Subcutaneous adipose tissue (tissue), 4 donors: Measurements from ENCODE around the gene TGM1. TPM values are rescaled to one million over a fixed set of nuclear protein-coding genes. Genes with fewer than 3 reads are reported as not detected.

Experiments used
- CTCF ChIP-seq: fragments of 450-650 bp; IDR thresholded peaks from one replicate; pipeline ENCODE4 v1.5.1; 2016; ENCODE audit warnings: low read depth, mild to moderate bottlenecking, control low read depth, antibody characterized with exemption, moderate library complexity
- small RNA-seq: library from RNA; depleted of rRNA; stranded (forward); fragments of <200 nt; gene quantifications from one replicate; pipeline ENCODE3, GENCODE V24; 2016
- total RNA-seq, 4 donors: library from RNA; depleted of rRNA; stranded (reverse); fragments of >200 nt; gene quantifications; one replicate each; pipeline ENCODE4 v1.1.0, GENCODE V29; 2016

Gene TGM1
- total RNA-seq, 4 donors from 2014 or later: 0.49 to 1.3 (median 0.85) TPM; not detected in 1

DNA sequence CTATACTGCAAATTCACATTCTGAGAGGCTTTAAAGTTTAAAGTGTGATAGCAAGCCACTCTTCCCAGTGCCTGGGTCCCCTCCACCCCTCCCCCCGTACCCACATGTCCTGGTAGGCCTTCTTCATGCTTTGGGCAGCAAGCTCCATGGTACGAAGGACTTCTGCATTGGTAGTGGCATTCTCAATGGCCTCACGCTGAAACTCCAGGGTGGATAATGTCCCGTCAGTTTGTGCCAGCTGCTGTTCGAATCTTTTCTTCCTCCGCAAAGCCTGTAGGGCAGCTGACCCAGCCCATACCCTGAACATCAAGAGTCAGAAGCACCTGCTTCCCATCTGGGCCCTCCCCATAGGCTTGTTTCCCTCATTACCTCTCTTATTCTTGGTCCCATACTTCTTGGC is 51.7 kb downstream of the TGM1 start:
- TF ChIP-seq CTCF: no peak

- no peak for TF ChIP-seq CTCF
Observed at GRCh38 chr14:24207625-24208024, 55.4 kb downstream of the TGM1 start.

GRCh38 chr14:24207104-24207551 is 55.8 kb downstream of the TGM1 start:
- no peak for TF ChIP-seq CTCF

DNA sequence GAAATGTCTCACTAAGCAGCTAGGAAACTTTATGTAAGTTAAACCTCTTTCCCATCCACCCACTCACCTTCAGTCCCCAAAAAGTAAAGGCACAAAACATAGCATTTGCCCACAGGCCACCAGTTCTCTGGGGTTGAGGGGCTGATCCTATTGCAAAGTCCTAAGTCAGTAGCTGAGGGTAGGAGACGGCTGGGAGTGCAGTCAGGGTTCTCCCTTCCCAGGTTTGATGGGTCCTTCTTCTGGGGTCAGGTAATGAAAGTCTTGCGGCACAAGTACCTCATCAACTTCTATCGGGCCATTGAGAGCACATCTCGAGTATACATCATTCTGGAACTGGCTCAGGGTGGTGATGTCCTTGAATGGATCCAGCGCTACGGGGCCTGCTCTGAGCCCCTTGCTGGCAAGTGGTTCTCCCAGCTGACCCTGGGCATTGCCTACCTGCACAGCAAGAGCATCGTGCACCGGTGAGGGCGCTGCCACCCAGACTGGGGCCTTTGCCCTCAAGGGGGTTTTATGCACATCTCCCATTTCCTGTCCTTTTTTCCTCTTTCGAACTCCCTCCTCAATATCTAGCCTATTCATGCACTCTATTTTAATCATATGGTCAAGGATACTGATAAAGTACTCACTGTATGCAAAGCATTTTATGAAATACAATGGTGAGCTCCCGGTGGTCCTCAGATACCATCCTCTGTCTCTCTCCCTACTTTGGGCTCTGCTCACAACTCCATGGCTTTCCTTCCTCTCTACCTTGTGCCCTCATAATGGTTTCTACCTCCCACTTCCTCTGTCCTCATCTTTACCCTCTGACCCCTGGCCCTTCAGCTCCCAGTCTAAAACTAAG is 56.5 kb downstream of the TGM1 start:
- no peak for TF ChIP-seq CTCF

GRCh38 chr14:24204163-24205146 is 58.5 kb downstream of the TGM1 start:
- TF ChIP-seq CTCF: no peak

Small RNAs within 50 kb of the gene (small RNA-seq; reads per million reads assigned to genes)
- gene CHMP4A (not detected), gene MDP1 (not detected)

Other genes starting within 250 kb of the TGM1 start
- under 1 TPM in 3 of 4 donors, not detected in 1; 0.17 to 0.33 (median 0.22) TPM for gene CARMIL3, start 211.2 kb downstream of the TGM1 start, total RNA-seq
- gene CPNE6, start 191.6 kb downstream of the TGM1 start, total RNA-seq: not detected
- gene PCK2, start 168.9 kb downstream of the TGM1 start, total RNA-seq: 100 to 1,000 TPM in 1 of 4 donors, 10 to 100 TPM in 3; 24.0 to 125 (median 53.1) TPM
- gene DCAF11, start 148.4 kb downstream of the TGM1 start, total RNA-seq: 10 to 100 TPM; 39.6 to 83.5 (median 53.2) TPM
- 1 to 10 TPM in 3 of 4 donors, not detected in 1; 1.0 to 3.0 (median 1.1) TPM for gene NRL, start 148.2 kb downstream of the TGM1 start, total RNA-seq
- gene FITM1, start 132.5 kb downstream of the TGM1 start, total RNA-seq: under 1 TPM in 1 of 4 donors, not detected in 3; 0.68 TPM
- 100 to 1,000 TPM in 2 of 4 donors, 10 to 100 TPM in 2; 89.6 to 110 (median 99.7) TPM for gene PSME1, start 127.0 kb downstream of the TGM1 start, total RNA-seq
- 10 to 100 TPM in 2 of 4 donors, 1 to 10 TPM in 2; 6.7 to 16.3 (median 11.6) TPM for gene EMC9, start 121.6 kb downstream of the TGM1 start, total RNA-seq
- gene PSME2, start 116.6 kb downstream of the TGM1 start, total RNA-seq: 10 to 100 TPM; 34.5 to 42.8 (median 39.5) TPM
- gene RNF31, start 115.7 kb downstream of the TGM1 start, total RNA-seq: 10 to 100 TPM; 21.7 to 54.8 (median 27.4) TPM
- 10 to 100 TPM; 31.6 to 83.1 (median 55.9) TPM for gene IRF9, start 101.9 kb downstream of the TGM1 start, total RNA-seq
- gene REC8, start 91.1 kb downstream of the TGM1 start, total RNA-seq: 10 to 100 TPM in 1 of 4 donors, 1 to 10 TPM in 3; 3.1 to 27.7 (median 5.5) TPM
- gene IPO4, start 74.4 kb downstream of the TGM1 start, total RNA-seq: 10 to 100 TPM; 12.1 to 60.0 (median 17.3) TPM
- 10 to 100 TPM; 36.7 to 46.6 (median 41.5) TPM for gene TM9SF1, start 67.7 kb downstream of the TGM1 start, total RNA-seq
- gene TSSK4, start 57.5 kb downstream of the TGM1 start, total RNA-seq: not detected
- gene CHMP4A, start 49.7 kb downstream of the TGM1 start, total RNA-seq: 100 to 1,000 TPM in 2 of 4 donors, 10 to 100 TPM in 2; 54.1 to 114 (median 82.3) TPM
- gene MDP1, start 47.1 kb downstream of the TGM1 start, total RNA-seq: 10 to 100 TPM; 14.3 to 30.3 (median 24.1) TPM
- 100 to 1,000 TPM; 106 to 156 (median 122) TPM for gene NEDD8, start 30.8 kb downstream of the TGM1 start, total RNA-seq
- gene GMPR2, start 30.2 kb downstream of the TGM1 start, total RNA-seq: 10 to 100 TPM; 31.3 to 75.5 (median 54.3) TPM
- 10 to 100 TPM; 46.1 to 68.0 (median 58.3) TPM for gene TINF2, start 20.6 kb downstream of the TGM1 start, total RNA-seq
- 10 to 100 TPM; 11.9 to 34.9 (median 22.6) TPM for gene RABGGTA, start 8.4 kb upstream of the TGM1 start, total RNA-seq
- 10 to 100 TPM; 22.7 to 33.0 (median 28.6) TPM for gene DHRS1, start 36.6 kb upstream of the TGM1 start, total RNA-seq
- 10 to 100 TPM; 14.3 to 19.4 (median 15.1) TPM for gene NOP9, start 36.7 kb upstream of the TGM1 start, total RNA-seq
- gene CIDEB, start 44.8 kb upstream of the TGM1 start, total RNA-seq: 10 to 100 TPM in 2 of 4 donors, 1 to 10 TPM in 2; 5.2 to 14.3 (median 10.3) TPM
- 10 to 100 TPM in 1 of 4 donors, 1 to 10 TPM in 3; 2.0 to 11.9 (median 6.4) TPM for gene LTB4R2, start 47.0 kb upstream of the TGM1 start, total RNA-seq
- gene LTB4R, start 48.3 kb upstream of the TGM1 start, total RNA-seq: 10 to 100 TPM in 1 of 4 donors, 1 to 10 TPM in 3; 4.2 to 10.9 (median 7.5) TPM
- gene ADCY4, start 71.9 kb upstream of the TGM1 start, total RNA-seq: 100 to 1,000 TPM in 1 of 4 donors, 10 to 100 TPM in 3; 16.5 to 103 (median 28.8) TPM
- 10 to 100 TPM; 10.3 to 14.3 (median 12.3) TPM for gene RIPK3, start 76.8 kb upstream of the TGM1 start, total RNA-seq
- 10 to 100 TPM; 20.9 to 33.5 (median 26.1) TPM for gene NFATC4, start 105.0 kb upstream of the TGM1 start, total RNA-seq
- 10 to 100 TPM in 1 of 4 donors, 1 to 10 TPM in 3; 4.7 to 14.5 (median 7.8) TPM for gene NYNRIN, start 135.8 kb upstream of the TGM1 start, total RNA-seq
- gene CBLN3, start 166.5 kb upstream of the TGM1 start, total RNA-seq: 1 to 10 TPM; 2.7 to 6.4 (median 4.0) TPM
- gene KHNYN, start 166.8 kb upstream of the TGM1 start, total RNA-seq: 10 to 100 TPM; 29.5 to 81.8 (median 57.2) TPM
- gene SDR39U1, start 179.6 kb upstream of the TGM1 start, total RNA-seq: 10 to 100 TPM; 24.5 to 39.7 (median 27.6) TPM
- 1 to 10 TPM in 2 of 4 donors, under 1 TPM in 1, not detected in 1; 0.98 to 2.2 (median 1.9) TPM for gene CMA1, start 245.1 kb upstream of the TGM1 start, total RNA-seq